GM12873 (cell line): ENCODE results near the gene POU5F1.

Experiments
- CTCF ChIP-seq: IDR thresholded peaks from 2 replicates; pipeline ENCODE4 v1.5.1; 2012; ENCODE audit warnings: low read depth, mild to moderate bottlenecking, moderate library complexity, low read length, control low read depth; ENCODE audit not compliant: insufficient read depth; ENCODE audit errors: missing control alignments

POU5F1 gene

DNA sequence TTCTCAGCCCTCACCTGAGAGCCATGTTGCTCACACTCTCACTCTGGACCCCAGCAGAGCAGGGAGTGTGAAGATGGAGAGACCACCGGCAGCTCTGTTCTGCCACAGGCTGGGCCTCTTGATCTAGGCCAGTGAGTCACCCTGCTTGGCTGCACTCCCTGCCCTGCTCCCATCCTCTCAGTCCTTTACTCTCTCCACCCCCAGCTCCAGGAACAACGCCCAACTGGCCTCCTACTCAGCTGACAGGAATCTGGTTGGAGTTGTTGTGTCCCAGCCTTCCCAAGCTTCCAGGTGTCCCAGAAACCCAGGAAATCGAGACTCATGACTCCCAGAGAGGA is 56.0 kb downstream of the POU5F1 start, which contains the start of gene PSORS1C1:
PSORS1C1 (plus strand) TSS at position 260 of the 338 bp plus-strand sequence. CDS start 14,833 bp downstream, outside the sequence.
- TF ChIP-seq CTCF: no peak
